ENCODE data around the gene YIF1B. TPM values are rescaled to one million over a fixed set of nuclear protein-coding genes. Genes with fewer than 3 reads are reported as not detected.

YIF1B gene
- total RNA-seq, 3 donors from 2014 or later (not counting 1 experiment from before 2014, with no cell fraction given), result 23.2 to 28.4 (median 24.1) TPM

DNA sequence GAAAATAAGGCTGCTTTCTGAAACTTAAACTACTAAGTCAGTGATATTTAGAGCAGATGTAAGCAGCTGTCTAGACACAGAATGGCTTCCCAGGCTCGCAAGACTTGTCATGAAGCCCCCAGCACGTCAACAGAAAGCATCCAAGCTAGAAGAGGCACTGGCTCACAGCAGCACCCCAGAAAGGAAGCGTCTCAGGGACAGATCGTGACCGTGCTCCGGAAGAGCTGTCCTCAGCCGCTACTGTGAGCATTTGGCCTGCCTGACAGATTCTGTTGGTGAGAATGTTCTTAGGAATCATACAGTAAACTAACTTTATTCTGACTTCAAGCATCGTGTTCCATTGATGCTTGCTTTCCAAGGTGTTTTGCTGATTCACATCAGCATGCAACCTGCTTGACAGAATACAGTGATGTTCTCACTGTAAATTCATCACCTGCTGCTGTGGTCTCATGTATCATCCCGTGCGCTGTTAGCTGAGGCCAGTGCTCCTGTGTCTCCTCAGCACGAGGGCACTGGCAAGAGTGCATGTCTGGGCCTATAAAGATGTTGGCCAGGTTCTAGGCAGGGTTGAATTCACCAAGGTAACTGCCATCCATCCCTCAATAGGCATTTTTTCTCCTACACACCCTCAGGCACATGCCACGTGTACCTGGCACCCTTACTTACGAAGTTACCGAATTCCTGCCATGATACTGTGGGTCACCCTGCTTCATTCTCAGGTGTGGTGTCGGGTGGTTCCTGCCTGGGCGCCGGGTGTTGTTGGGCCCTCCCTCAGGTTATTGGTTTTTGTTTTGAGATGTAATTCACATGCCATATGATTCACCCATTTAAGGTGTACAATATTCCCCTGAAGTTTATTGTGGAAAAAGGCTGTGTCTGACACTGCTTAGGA lies 35.5 kb downstream of the YIF1B start:
- no peaks in the 10 kb centered on the region for H3K4me1 Mint-ChIP-seq
- H3K9me3 Mint-ChIP-seq, result no peaks in the 10 kb centered on the region
- Histone ChIP-seq H3K4me1 (ENCODE audit: control insufficient read depth, insufficient read depth, low read length) (no peaks in the 10 kb centered on the region), H3K36me3 (ENCODE audit: control insufficient read depth, insufficient read depth, low read length) (no peaks in the 10 kb centered on the region), H3K27me3 (ENCODE audit: control insufficient read depth, insufficient read depth, low read length) (no peaks in the 10 kb centered on the region), H3K4me3 (ENCODE audit: low read length) (no peak overlapping the region), H3K27ac (ENCODE audit: low read length) (no peak overlapping the region), H3K9me3 (ENCODE audit: control insufficient read depth, insufficient read depth, low read length) (no peaks in the 10 kb centered on the region)
- TF ChIP-seq, protein P1, sequence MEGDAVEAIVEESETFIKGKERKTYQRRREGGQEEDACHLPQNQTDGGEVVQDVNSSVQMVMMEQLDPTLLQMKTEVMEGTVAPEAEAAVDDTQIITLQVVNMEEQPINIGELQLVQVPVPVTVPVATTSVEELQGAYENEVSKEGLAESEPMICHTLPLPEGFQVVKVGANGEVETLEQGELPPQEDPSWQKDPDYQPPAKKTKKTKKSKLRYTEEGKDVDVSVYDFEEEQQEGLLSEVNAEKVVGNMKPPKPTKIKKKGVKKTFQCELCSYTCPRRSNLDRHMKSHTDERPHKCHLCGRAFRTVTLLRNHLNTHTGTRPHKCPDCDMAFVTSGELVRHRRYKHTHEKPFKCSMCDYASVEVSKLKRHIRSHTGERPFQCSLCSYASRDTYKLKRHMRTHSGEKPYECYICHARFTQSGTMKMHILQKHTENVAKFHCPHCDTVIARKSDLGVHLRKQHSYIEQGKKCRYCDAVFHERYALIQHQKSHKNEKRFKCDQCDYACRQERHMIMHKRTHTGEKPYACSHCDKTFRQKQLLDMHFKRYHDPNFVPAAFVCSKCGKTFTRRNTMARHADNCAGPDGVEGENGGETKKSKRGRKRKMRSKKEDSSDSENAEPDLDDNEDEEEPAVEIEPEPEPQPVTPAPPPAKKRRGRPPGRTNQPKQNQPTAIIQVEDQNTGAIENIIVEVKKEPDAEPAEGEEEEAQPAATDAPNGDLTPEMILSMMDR (IDR thresholded peaks at IDR 0.05), result no peak
- intact Hi-C loops (cut with micrococcal nuclease), result no loop called here
- no peak overlapping the region for H3K27ac Mint-ChIP-seq
- no peaks in the 10 kb centered on the region for H3K36me3 Mint-ChIP-seq
- no peak overlapping the region for H3K4me3 Mint-ChIP-seq
- no peak for DNase-seq
- ATAC-seq, result no peak
- WGBS (ENCODE audit: insufficient coverage), result 89% methylated on average over 15 of the region's 17 CpGs
- H3K27me3 Mint-ChIP-seq (ENCODE audit: low read depth in 2 of 2), result no peaks in the 10 kb centered on the region

DNA sequence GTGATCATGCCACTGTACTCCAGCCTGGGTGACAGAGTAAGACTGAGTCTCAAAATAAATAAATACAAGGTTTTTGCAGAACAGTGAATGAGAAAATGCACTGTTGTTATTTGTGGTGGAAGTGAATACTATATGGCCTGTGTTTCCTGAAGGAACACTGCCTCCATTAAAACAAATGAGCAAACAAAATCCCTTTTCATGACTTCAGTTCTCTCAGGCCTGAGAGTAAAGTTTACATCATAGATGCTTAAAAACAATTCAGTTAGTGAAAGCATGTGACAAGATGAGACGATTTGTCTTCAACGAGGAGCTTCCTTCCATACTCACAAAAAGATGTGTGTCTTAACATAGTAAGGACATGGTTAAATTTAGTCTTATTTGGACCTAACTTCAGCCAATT lies 37.0 kb downstream of the YIF1B start:
- no CpG with 5 or more reads among the region's 2 CpGs for WGBS (ENCODE audit: insufficient coverage)
- intact Hi-C loops (cut with micrococcal nuclease), result no loop called here
- DNase-seq (no peak), ATAC-seq (no peak)
- Mint-ChIP-seq H3K27ac (no peak overlapping the region), H3K4me1 (no peaks in the 10 kb centered on the region), H3K36me3 (no peaks in the 10 kb centered on the region), H3K9me3 (no peaks in the 10 kb centered on the region), H3K4me3 (no peak overlapping the region), H3K27me3 (ENCODE audit: low read depth in 2 of 2) (no peaks in the 10 kb centered on the region)
- Histone ChIP-seq H3K36me3 (ENCODE audit: control insufficient read depth, insufficient read depth, low read length) (no peaks in the 10 kb centered on the region), H3K27me3 (ENCODE audit: control insufficient read depth, insufficient read depth, low read length) (no peaks in the 10 kb centered on the region), H3K4me1 (ENCODE audit: control insufficient read depth, insufficient read depth, low read length) (no peaks in the 10 kb centered on the region), H3K4me3 (ENCODE audit: low read length) (no peak overlapping the region), H3K27ac (ENCODE audit: low read length) (no peak overlapping the region), H3K9me3 (ENCODE audit: control insufficient read depth, insufficient read depth, low read length) (no peaks in the 10 kb centered on the region)
- TF ChIP-seq, protein P1 (IDR thresholded peaks at IDR 0.05), result no peak

DNA sequence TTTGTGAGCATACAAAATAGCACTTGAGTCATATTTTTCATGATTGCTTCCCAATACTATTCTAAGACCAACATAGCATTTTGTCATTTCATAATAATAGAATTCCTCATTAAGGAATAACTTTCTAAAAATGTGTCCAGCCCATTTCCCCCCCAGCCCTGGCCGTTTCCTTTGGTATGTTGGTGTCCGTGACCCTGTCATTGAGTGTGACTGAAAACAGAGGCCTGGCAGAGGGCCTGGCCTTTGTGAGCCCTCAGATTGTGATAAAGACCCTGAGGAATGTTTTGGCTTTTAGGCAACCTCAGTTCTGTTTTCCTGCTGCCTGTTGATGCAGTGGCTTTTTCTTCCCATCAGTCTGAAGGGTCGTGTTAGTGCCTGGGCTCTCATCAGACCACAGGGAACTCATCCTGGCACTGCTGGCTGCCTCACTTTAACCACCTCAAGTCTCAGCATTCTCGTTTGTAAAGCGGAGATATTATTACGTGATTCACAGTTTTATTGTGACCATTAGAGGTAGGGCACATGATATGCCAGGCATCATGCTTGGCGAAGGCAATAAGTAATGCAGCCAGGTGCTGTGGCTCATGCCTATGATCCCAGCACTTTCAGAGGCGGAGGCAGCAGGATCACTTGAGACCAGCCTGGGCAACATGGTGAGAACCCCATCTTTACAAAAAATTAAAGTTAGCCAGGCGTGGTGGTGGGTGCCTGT lies 37.6 kb downstream of the YIF1B start:
- intact Hi-C loops (cut with micrococcal nuclease), result no loop called here
- no peaks in the 10 kb centered on the region for H3K4me1 Mint-ChIP-seq
- no peaks in the 10 kb centered on the region for H3K36me3 ChIP-seq (ENCODE audit: control insufficient read depth, insufficient read depth, low read length)
- ATAC-seq (no peak), DNase-seq (no peak)
- H3K9me3 Mint-ChIP-seq, result no peaks in the 10 kb centered on the region
- no peak overlapping the region for H3K27ac ChIP-seq (ENCODE audit: low read length)
- no peak overlapping the region for H3K4me3 Mint-ChIP-seq
- no peaks in the 10 kb centered on the region for H3K27me3 Mint-ChIP-seq (ENCODE audit: low read depth in 2 of 2)
- H3K9me3 ChIP-seq (ENCODE audit: control insufficient read depth, insufficient read depth, low read length), result no peaks in the 10 kb centered on the region
- 82% methylated on average over 9 of the region's 9 CpGs for WGBS (ENCODE audit: insufficient coverage)
- H3K36me3 Mint-ChIP-seq, result no peaks in the 10 kb centered on the region
- TF ChIP-seq, protein P1 (IDR thresholded peaks at IDR 0.05), result no peak
- H3K4me1 ChIP-seq (ENCODE audit: control insufficient read depth, insufficient read depth, low read length), result no peaks in the 10 kb centered on the region
- no peaks in the 10 kb centered on the region for H3K27me3 ChIP-seq (ENCODE audit: control insufficient read depth, insufficient read depth, low read length)
- no peak overlapping the region for H3K27ac Mint-ChIP-seq
- no peak overlapping the region for H3K4me3 ChIP-seq (ENCODE audit: low read length)

Data from natural killer cell (primary cell).